Lower leg skin (tissue), 4 donors: Measurements from ENCODE around the gene PPP1R27. TPM values are rescaled to one million over a fixed set of nuclear protein-coding genes. Genes with fewer than 3 reads are reported as not detected.
A peak's percentile ranks its signal among the peaks of the same experiment; 100 is the strongest.

Source experiments
- DNase-seq, 2 donors: peaks; one replicate each; pipeline ENCODE4 v3.0.0-alpha.2; 2019; ENCODE audit warnings: low spot score in 2 of 2
- H3K4me3 ChIP-seq: fragments of 200-600 bp; sonication (generic); 2 replicates; pipeline ENCODE4 v1.5.1; 2017; ENCODE audit warnings: mild to moderate bottlenecking, low read depth; ENCODE audit not compliant: poor library complexity, severe bottlenecking
- CTCF ChIP-seq, 3 donors: fragments of 450-650 bp; IDR thresholded peaks; one replicate each; pipeline ENCODE4 v1.5.1; 2016; ENCODE audit warnings: antibody characterized with exemption in 3 of 3, mild to moderate bottlenecking in 3 of 3, moderate library complexity in 2 of 3
- POLR2A ChIP-seq, 2 donors: fragments of 450-650 bp; IDR thresholded peaks; one replicate each; pipeline ENCODE4 v1.6.1; 2016 to 2017; ENCODE audit warnings: antibody characterized with exemption in 2 of 2, mild to moderate bottlenecking in 1 of 2, moderate library complexity in 1 of 2
- WGBS, 2 donors: methylation state at CpG; one replicate each; pipeline ENCODE4 v1.1.5; 2018; 5-methylcytosine and 5-hydroxymethylcytosine counted together
- intact Hi-C: fragments of 100-400 bp; cut with DNase I; formaldehyde crosslinking; loops from one replicate; pipeline ENCODE4 v1.15.0; 2023; ENCODE audit warnings: low total_unique reads
- total RNA-seq, 4 donors: library from RNA; depleted of rRNA; stranded (reverse); fragments of >200 nt; gene quantifications; one replicate each; pipeline ENCODE4 v1.1.0, GENCODE V29; 2016

PPP1R27 gene
- total RNA-seq, 4 donors from 2014 or later, result 0.36 TPM; not detected in 3

GRCh38 chr17:81833160-81833920 is 1.5 kb downstream of the PPP1R27 start, which contains the start of gene MCRIP1:
Gene MCRIP1 (minus strand): TSS chr17:81833291. CDS start chr17:81824506, 8,785 bp downstream.
- intact Hi-C loops, result no loop called here
- TF ChIP-seq POLR2A (IDR thresholded peaks at IDR 0.05) (peak in 1 of 2 donors; percentile 78), CTCF (IDR thresholded peaks at IDR 0.05) (no peak)
- DNase-seq, result peak; percentile 90 to 99
- peak within 1 kb of the TSS; percentile 46 for H3K4me3 ChIP-seq
- WGBS, 2 donors, result 3 to 6% methylated on average over 37 to 41 of the region's 76 CpGs

GRCh38 chr17:81832608-81833159 is 2.2 kb downstream of the PPP1R27 start:
- 1% methylated on average over 35 to 39 of the region's 65 CpGs for WGBS, 2 donors
- no peak for DNase-seq
- TF ChIP-seq POLR2A (IDR thresholded peaks at IDR 0.05) (no peak), CTCF (IDR thresholded peaks at IDR 0.05) (no peak)
- intact Hi-C loops, result no loop called here
- peak overlapping the region; percentile 40 for H3K4me3 ChIP-seq

- DNase-seq, result no peak
- peak overlapping the region; percentile 40 for H3K4me3 ChIP-seq
- intact Hi-C loops, result no loop called here
- 15% methylated on average over 18 of the region's 18 CpGs for WGBS, 2 donors
- TF ChIP-seq POLR2A (IDR thresholded peaks at IDR 0.05) (no peak), CTCF (IDR thresholded peaks at IDR 0.05) (peak in 1 of 3 donors; percentile 22)
These were observed 2.8 kb downstream of the PPP1R27 start for GRCh38 chr17:81831957-81832607.

GRCh38 chr17:81831563-81831956 is 3.3 kb downstream of the PPP1R27 start:
- 73 to 75% methylated on average over 6 to 7 of the region's 7 CpGs for WGBS, 2 donors
- no peak for DNase-seq
- TF ChIP-seq CTCF (IDR thresholded peaks at IDR 0.05) (no peak), POLR2A (IDR thresholded peaks at IDR 0.05) (no peak)
- intact Hi-C loops, result no loop called here
- no peak overlapping the region for H3K4me3 ChIP-seq

- TF ChIP-seq POLR2A (IDR thresholded peaks at IDR 0.05) (no peak), CTCF (IDR thresholded peaks at IDR 0.05) (no peak)
- intact Hi-C loops, result no loop called here
- H3K4me3 ChIP-seq, result no peak overlapping the region
- no peak for DNase-seq
- 75 to 90% methylated on average over 6 of the region's 6 CpGs for WGBS, 2 donors
These were observed 5.0 kb downstream of the PPP1R27 start for GRCh38 chr17:81829858-81830257.
